K562 (cell line): ENCODE data around the gene PLAAT3. TPM values are rescaled to one million over a fixed set of nuclear protein-coding genes. Genes with fewer than 3 reads are reported as not detected.

Experiments
- ARNT ChIP-seq, 2 experiments: fragments of 450-650 bp; IDR thresholded peaks; 2 replicates each; pipeline ENCODE4 v1.6.1; 2016; ENCODE audit warnings: mild to moderate bottlenecking in 1 of 2
- CBX8 ChIP-seq: fragments of 200-600 bp; sonication (generic); IDR thresholded peaks from 2 replicates; pipeline ENCODE4 v1.6.1; 2012; ENCODE audit warnings: borderline replicate concordance, mixed run types, low read depth, mild to moderate bottlenecking, moderate library complexity, mixed read lengths, low read length, control low read depth, inconsistent platforms; ENCODE audit not compliant: poor library complexity, severe bottlenecking; ENCODE audit errors: extremely low read depth
- CREB5 ChIP-seq: fragments of 250-450 bp; sonication (Bioruptor Pico); IDR thresholded peaks from 2 replicates; pipeline ENCODE4 v1.5.0; 2020; ENCODE audit warnings: mild to moderate bottlenecking
- DNMT1 ChIP-seq: fragments of 450-650 bp; IDR thresholded peaks from 2 replicates; pipeline ENCODE4 v1.6.1; 2016; ENCODE audit warnings: antibody characterized with exemption, mild to moderate bottlenecking
- ELF1 ChIP-seq: fragments of 200-800 bp; sonication (Bioruptor generic); IDR thresholded peaks from 2 replicates; pipeline ENCODE4 v1.6.1; 2016; ENCODE audit warnings: missing genetic modification characterization, missing compliant biosample characterization
- ILF3 ChIP-seq: fragments of 450-650 bp; IDR thresholded peaks from 2 replicates; pipeline ENCODE4 v1.6.1; 2018; ENCODE audit warnings: antibody characterized with exemption, mild to moderate bottlenecking, moderate library complexity, borderline replicate concordance
- KDM2B ChIP-seq: fragments of 250-450 bp; sonication (Bioruptor Pico); IDR thresholded peaks from 2 replicates; pipeline ENCODE4 v1.8.0; 2021; ENCODE audit warnings: mild to moderate bottlenecking, moderate library complexity
- LCOR ChIP-seq: sonication (generic); formaldehyde crosslinking; IDR thresholded peaks from 2 replicates; pipeline ENCODE4 v1.8.0; 2022; ENCODE audit warnings: mild to moderate bottlenecking, missing genetic modification reagents
- MTA1 ChIP-seq: fragments of 450-650 bp; IDR thresholded peaks from 2 replicates; pipeline ENCODE4 v1.6.1; 2017; ENCODE audit warnings: borderline replicate concordance
- NR1H2 ChIP-seq: sonication (generic); formaldehyde crosslinking; IDR thresholded peaks from 2 replicates; pipeline ENCODE4 v1.4.0; 2020; ENCODE audit warnings: mild to moderate bottlenecking, missing genetic modification reagents
- NRF1 ChIP-seq, 2 experiments: fragments of 450-650 bp; IDR thresholded peaks in 1 of 2; conservative IDR thresholded peaks in 1 of 2; 2 replicates each; pipeline ENCODE4 v1.6.1; 2014; ENCODE audit warnings: mild to moderate bottlenecking in 2 of 2
- PHF20 ChIP-seq: fragments of 450-650 bp; IDR thresholded peaks from 2 replicates; pipeline ENCODE4 v1.6.1; 2018; ENCODE audit not compliant: partially characterized antibody
- PPARD ChIP-seq: fragments of 250-450 bp; sonication (Bioruptor Pico); IDR thresholded peaks from 2 replicates; pipeline ENCODE4 v1.8.0; 2022; ENCODE audit warnings: inconsistent platforms, mild to moderate bottlenecking, moderate library complexity
- PYGO2 ChIP-seq: fragments of 450-650 bp; IDR thresholded peaks from 2 replicates; pipeline ENCODE4 v1.6.1; 2016; ENCODE audit warnings: mild to moderate bottlenecking, missing genetic modification characterization, moderate library complexity, missing compliant biosample characterization
- RB1 ChIP-seq: fragments of 450-650 bp; IDR thresholded peaks from 2 replicates; pipeline ENCODE4 v1.6.1; 2017; ENCODE audit warnings: low read depth, mild to moderate bottlenecking
- RCOR1 ChIP-seq, 2 experiments: IDR thresholded peaks; 2 replicates each; pipeline ENCODE4 v1.6.1; 2012; ENCODE audit warnings: low read depth in 2 of 2, low read length in 2 of 2, borderline replicate concordance in 1 of 2, improper control_type of control experiment in 1 of 2
- RHOXF2B ChIP-seq: fragments of 250-450 bp; sonication (Bioruptor Pico); conservative IDR thresholded peaks from 2 replicates; pipeline ENCODE4 v1.5.1; 2021
- SMAD4 ChIP-seq: fragments of 250-450 bp; sonication (Bioruptor Pico); conservative IDR thresholded peaks from 2 replicates; pipeline ENCODE4 v1.8.0; 2021; ENCODE audit warnings: inconsistent platforms, mild to moderate bottlenecking, moderate library complexity
- SREBF2 ChIP-seq: sonication (generic); formaldehyde crosslinking; IDR thresholded peaks from 2 replicates; pipeline ENCODE4 v1.4.0; 2020; ENCODE audit warnings: mild to moderate bottlenecking, missing genetic modification reagents
- TAF9B ChIP-seq: fragments of 450-650 bp; IDR thresholded peaks from 2 replicates; pipeline ENCODE4 v1.6.1; 2018; ENCODE audit warnings: mild to moderate bottlenecking; ENCODE audit not compliant: partially characterized antibody
- U2AF1 ChIP-seq: fragments of 200-400 bp; formaldehyde crosslinking; optimal IDR thresholded peaks from 2 replicates; pipeline ENCODE3; 2017; ENCODE audit warnings: mild to moderate bottlenecking, low read depth, low read length, moderate library complexity
- U2AF2 ChIP-seq: fragments of 200-400 bp; formaldehyde crosslinking; optimal IDR thresholded peaks from 2 replicates; pipeline ENCODE3; 2017; ENCODE audit warnings: low read depth, mild to moderate bottlenecking, low read length
- ZBTB1 ChIP-seq: sonication (generic); formaldehyde crosslinking; IDR thresholded peaks from 2 replicates; pipeline ENCODE4 v1.8.1; 2023; ENCODE audit warnings: missing genetic modification reagents, low read depth, mild to moderate bottlenecking, borderline replicate concordance
- ZBTB33 ChIP-seq: sonication (generic); formaldehyde crosslinking; IDR thresholded peaks from 2 replicates; pipeline ENCODE4 v1.8.1; 2023; ENCODE audit warnings: mild to moderate bottlenecking, missing genetic modification reagents
- ZBTB7A ChIP-seq: IDR thresholded peaks from 2 replicates; pipeline ENCODE4 v1.6.1; 2011; ENCODE audit warnings: low read depth, mild to moderate bottlenecking, low read length, moderate library complexity, borderline replicate concordance; ENCODE audit not compliant: control insufficient read depth
- ZNF224 ChIP-seq: sonication (generic); formaldehyde crosslinking; IDR thresholded peaks from 2 replicates; pipeline ENCODE4 v1.8.0; 2022; ENCODE audit warnings: mild to moderate bottlenecking, missing genetic modification reagents
- ZNF668 ChIP-seq: fragments of 250-450 bp; sonication (Bioruptor Pico); IDR thresholded peaks from 2 replicates; pipeline ENCODE4 v1.8.0; 2022; ENCODE audit warnings: mild to moderate bottlenecking, inconsistent platforms
- polyA plus RNA-seq, 8 experiments: library from polyadenylated mRNA; depleted of rRNA in 4 of 8; stranded (reverse) in 5 of 8; unstranded in 3 of 8; fragments of >200 nt; fragmentation: Nextera tagmentation in 2 of 8; fragmentation: Illumina TruSeq in 1 of 8; extraction: Ambion mirVana in 2 of 8; extraction: Trizol in 1 of 8; gene quantifications; 2 replicates each; pipeline versions ENCODE4 v1.2.1 to v1.2.3, GENCODE V29; 2011 to 2014; ENCODE audit warnings: inconsistent platforms in 1 of 8, missing spikeins in 1 of 8
- total RNA-seq, 7 experiments: library from RNA; depleted of rRNA in 6 of 7; stranded (reverse); fragments of >200 nt in 6 of 7; fragmentation: Illumina TruSeq in 2 of 7; extraction: Trizol in 2 of 7; gene quantifications; 2 replicates each; pipeline versions ENCODE4 v1.2.1 to v1.2.3, GENCODE V29; 2011 to 2021; ENCODE audit warnings: low replicate concordance in 1 of 7

PLAAT3 gene
- total and polyA plus RNA-seq, 9 of the 15 experiments (the other 6 are each of a cell fraction or from before 2014, with no cell fraction given) = 0.80 to 2.7 (median 1.4) TPM

GRCh38 chr11:63614136-63614671 is at the start of gene PLAAT3 (continued):
- TF ChIP-seq ELF1 (peak; percentile 59), RCOR1 (IDR thresholded peaks at IDR 0.05; ENCODE audit: borderline replicate concordance in 1 of 2, low read depth in 2 of 2, low read length in 2 of 2) (peak in 1 of 2 experiments; percentile 94; a peak in 2 of 4 replicates), SMAD4 (CRISPR knock-in tag) (peak; percentile 69), MTA1 (no peak), RHOXF2B (CRISPR knock-in tag) (no peak), PYGO2 (no peak), LCOR (CRISPR knock-in tag) (peak; percentile 30; the same call in 1 of the 2 replicates), CBX8 (no peak), CREB5 (CRISPR knock-in tag) (no peak), ZBTB33 (CRISPR knock-in tag) (no peak), ZBTB7A (0 out of 2 replicates have a peak, but pooled peaks have one; percentile 57), U2AF2 (no peak), ARNT (IDR thresholded peaks at IDR 0.05) (no peak), KDM2B (CRISPR knock-in tag) (no peak), PPARD (CRISPR knock-in tag) (no peak), ZBTB1 (CRISPR knock-in tag) (no peak), ILF3 (no peak), DNMT1 (no peak), ZNF224 (CRISPR knock-in tag) (no peak), NRF1 (conservative IDR thresholded peaks at IDR 0.05 in 1 of 2, IDR thresholded peaks at IDR 0.05 in 1 of 2) (peak; percentile 70 to 74), SREBF2 (CRISPR knock-in tag) (no peak), PHF20 (no peak), TAF9B (no peak), ZNF668 (CRISPR knock-in tag) (no peak), RB1 (no peak; the same call in 1 of the 2 replicates), U2AF1 (no peak), NR1H2 (CRISPR knock-in tag) (peak; percentile 64; the same call in 1 of the 2 replicates)
